PC-3 (cell line): Measurements from ENCODE around the gene ZFPL1. TPM values are rescaled to one million over a fixed set of nuclear protein-coding genes. Genes with fewer than 3 reads are reported as not detected.

ENCODE experiments used
- ATAC-seq: fragments of 200-7000 bp; cut with Tn5 transposase; 2 replicates; pipeline ENCODE4 v1.9.1; 2020; ENCODE audit warnings: mild to moderate bottlenecking, moderate library complexity
- BruUV-seq: library from RNA; stranded (reverse); fragments of 400-500 nt; replicated peaks from 2 replicates; lab custom pipeline; 2021; lab: Mats Ljungman, UMichigan
- CTCF ChIA-PET: fragments of 300-600 bp; sonication (Branson Sonifier 250); formaldehyde crosslinking; loops from one replicate; lab custom pipeline; 2022; ENCODE audit warnings: antibody characterized with exemption; lab: Charles Lee
- POLR2A ChIA-PET: fragments of 300-600 bp; sonication (Branson Sonifier 250); formaldehyde crosslinking; loops from one replicate; lab custom pipeline; 2022; ENCODE audit warnings: antibody characterized with exemption; ENCODE audit not compliant: unreplicated experiment; lab: Charles Lee
- DNase-seq: peaks from one replicate; pipeline ENCODE4 v3.0.0-alpha.2; 2015
- H2AFZ ChIP-seq: fragments of 300-600 bp; sonication (generic); 2 replicates; pipeline ENCODE4 v1.6.0; 2016; ENCODE audit warnings: antibody characterized with exemption, low read length
- H3F3A ChIP-seq: fragments of 300-600 bp; sonication (generic); one replicate; pipeline ENCODE4 v1.6.0; 2017; ENCODE audit warnings: antibody characterized with exemption, low read length, control low read depth, mild to moderate bottlenecking; ENCODE audit not compliant: unreplicated experiment
- H3K27ac ChIP-seq: fragments of 300-600 bp; sonication (generic); 2 replicates; pipeline ENCODE4 v1.5.1; 2016; ENCODE audit warnings: mild to moderate bottlenecking, low read length
- H3K27me3 ChIP-seq: fragments of 300-600 bp; sonication (generic); 2 replicates; pipeline ENCODE4 v1.6.1; 2016; ENCODE audit warnings: low read length, mixed read lengths
- H3K36me3 ChIP-seq: fragments of 300-600 bp; sonication (generic); 2 replicates; pipeline ENCODE4 v1.6.1; 2016; ENCODE audit warnings: low read depth, mixed run types, low read length, mixed read lengths
- H3K4me1 ChIP-seq: fragments of 300-600 bp; sonication (generic); 2 replicates; pipeline ENCODE4 v1.5.1; 2016; ENCODE audit warnings: low read length; ENCODE audit not compliant: insufficient read depth
- H3K4me2 ChIP-seq: fragments of 300-600 bp; sonication (generic); 2 replicates; pipeline ENCODE4 v1.6.0; 2016; ENCODE audit warnings: low read length
- H3K4me3 ChIP-seq: fragments of 300-600 bp; sonication (generic); 2 replicates; pipeline ENCODE4 v1.5.1; 2016; ENCODE audit warnings: mild to moderate bottlenecking, low read length, mixed read lengths
- H3K79me2 ChIP-seq: fragments of 300-600 bp; sonication (generic); 2 replicates; pipeline ENCODE4 v1.6.1; 2017; ENCODE audit warnings: low read length, mixed read lengths
- H3K9ac ChIP-seq: fragments of 300-600 bp; sonication (generic); 2 replicates; pipeline ENCODE4 v1.6.0; 2016; ENCODE audit warnings: mild to moderate bottlenecking, low read length
- H3K9me2 ChIP-seq: fragments of 300-600 bp; sonication (generic); replicated peaks from 2 replicates; pipeline ENCODE4 v1.6.1; 2016; ENCODE audit warnings: mixed run types, low read length, mixed read lengths
- H3K9me3 ChIP-seq: fragments of 300-600 bp; sonication (generic); 2 replicates; pipeline ENCODE4 v1.6.1; 2016; ENCODE audit warnings: low read length, mixed read lengths
- H4K20me1 ChIP-seq: fragments of 300-600 bp; sonication (generic); 2 replicates; pipeline ENCODE4 v1.6.1; 2016; ENCODE audit warnings: low read length, mixed read lengths
- CTCF ChIP-seq: fragments of 300-600 bp; sonication (generic); conservative IDR thresholded peaks from 2 replicates; pipeline ENCODE4 v1.5.1; 2017; ENCODE audit warnings: antibody characterized with exemption, low read depth, mild to moderate bottlenecking, low read length
- EZH2 ChIP-seq: fragments of 300-600 bp; sonication (generic); IDR thresholded peaks from one replicate; pipeline ENCODE4 v1.6.1; 2017; ENCODE audit warnings: antibody characterized with exemption, mild to moderate bottlenecking, low read length; ENCODE audit not compliant: unreplicated experiment
- EZH2phosphoT487 ChIP-seq: fragments of 300-600 bp; sonication (generic); IDR thresholded peaks from 2 replicates; pipeline ENCODE4 v1.6.1; 2018; ENCODE audit warnings: mild to moderate bottlenecking, antibody characterized with exemption, low read length, borderline replicate concordance
- intact Hi-C: fragments of 100-400 bp; cut with micrococcal nuclease; formaldehyde crosslinking; loops from 2 replicates; pipeline ENCODE4 v1.9.0; 2023
- total RNA-seq: library from RNA; depleted of rRNA; stranded (reverse); fragments of >200 nt; gene quantifications from 2 replicates; pipeline ENCODE4 v1.2.3, GENCODE V29; 2014

Gene ZFPL1
- total RNA-seq, 1 experiment from 2014 or later: 103 TPM

- no peaks in the 10 kb centered on the region for H3K9me3 ChIP-seq
- no peaks in the 10 kb centered on the region for H3F3A ChIP-seq
- peak overlapping the region; percentile 63 for H3K27ac ChIP-seq
- no peaks in the 10 kb centered on the region for H3K27me3 ChIP-seq
- no peaks in the 10 kb centered on the region for H3K9me2 ChIP-seq
- peaks cover 21% of the 10 kb centered on the region for H3K4me1 ChIP-seq
- H3K4me3 ChIP-seq: peak overlapping the region; percentile 89
- CTCF ChIA-PET: interaction anchor here (0.6 kb wide), 1 partner anchor 239 kb away, joined by 3 read pairs; no protein-coding TSS in a partner anchor
- H3K9ac ChIP-seq: peak overlapping the region; percentile 96
- peak overlapping the region; percentile 82 for H2AFZ ChIP-seq
- no peak for DNase-seq
- intact Hi-C loops: no loop called here
- peaks cover 43% of the 10 kb centered on the region for H3K36me3 ChIP-seq
- peak; percentile 2; the same call in 1 of the 2 replicates for ATAC-seq
- H4K20me1 ChIP-seq: no peaks in the 10 kb centered on the region
- BruUV-seq: TSS peak; percentile 63
- no peak for TF ChIP-seq EZH2
- TF ChIP-seq EZH2phosphoT487: no peak
- no peak for TF ChIP-seq CTCF
- H3K4me2 ChIP-seq: peak overlapping the region; percentile 91
- POLR2A ChIA-PET: interaction anchor here (0.6 kb wide), 1 partner anchor 39 kb away, joined by 3 read pairs; the partner anchor contains the start of gene FAU
- peaks cover 71% of the 10 kb centered on the region for H3K79me2 ChIP-seq
These were observed 738 bp upstream of the ZFPL1 start for GRCh38 chr11:65083134-65083833.

GRCh38 chr11:65084598-65085375 is 765 bp downstream of the ZFPL1 start:
- Histone ChIP-seq H3K4me3 (peak overlapping the region; percentile 89), H3K4me2 (peak overlapping the region; percentile 91), H3F3A (no peaks in the 10 kb centered on the region), H3K9me2 (no peaks in the 10 kb centered on the region), H3K9ac (peak overlapping the region; percentile 96), H3K79me2 (peaks cover 57% of the 10 kb centered on the region), H3K36me3 (peaks cover 30% of the 10 kb centered on the region), H3K27ac (peak overlapping the region; percentile 63), H3K27me3 (no peaks in the 10 kb centered on the region), H2AFZ (peak overlapping the region; percentile 82), H4K20me1 (no peaks in the 10 kb centered on the region), H3K9me3 (no peaks in the 10 kb centered on the region), H3K4me1 (peaks cover 21% of the 10 kb centered on the region)
- CTCF ChIA-PET: no interaction called here
- intact Hi-C loops: loop anchor here (2.0 kb wide), 2 partner anchors 42 to 168 kb away; partner anchors contain the start of gene ATG2A
- POLR2A ChIA-PET: interaction anchor here (0.5 kb wide), 1 partner anchor 224 kb away, joined by 9 read pairs; no protein-coding TSS in a partner anchor
- TF ChIP-seq EZH2 (no peak), EZH2phosphoT487 (no peak), CTCF (no peak)
- DNase-seq (no peak), ATAC-seq (peak; percentile 15)
- TSS peak; percentile 64 for BruUV-seq
